PFSK-1 (cell line): Measurements from ENCODE around the gene PPP4R3A.

Experiments
- FOXP2 ChIP-seq: optimal IDR thresholded peaks from 2 replicates; pipeline ENCODE3; 2011; ENCODE audit warnings: borderline replicate concordance, control low read depth, inconsistent platforms; ENCODE audit not compliant: insufficient read depth; ENCODE audit errors: extremely low read length, extremely low read depth
- POLR2AphosphoS5 ChIP-seq: IDR thresholded peaks from 2 replicates; pipeline ENCODE4 v1.6.1; 2012; ENCODE audit warnings: low read depth, mild to moderate bottlenecking, control low read depth, low read length, moderate library complexity
- TAF1 ChIP-seq: IDR thresholded peaks from 2 replicates; pipeline ENCODE4 v1.6.1; 2012; ENCODE audit warnings: low read length, control low read depth, borderline replicate concordance; ENCODE audit not compliant: insufficient read depth
- TF ChIP-seq, protein P1 (sequence below), 2 experiments: IDR thresholded peaks; 2 replicates each; pipeline versions ENCODE4 v1.6.1 to v1.8.0; 2011 to 2012; ENCODE audit warnings: low read depth in 2 of 2, low read length in 2 of 2, control low read depth in 1 of 2, inconsistent platforms in 1 of 2, mild to moderate bottlenecking in 1 of 2, moderate library complexity in 1 of 2; ENCODE audit not compliant: insufficient read depth in 1 of 2

- TF ChIP-seq POLR2AphosphoS5 = no peak
- no peak for TF ChIP-seq TAF1
- TF ChIP-seq, protein P1, sequence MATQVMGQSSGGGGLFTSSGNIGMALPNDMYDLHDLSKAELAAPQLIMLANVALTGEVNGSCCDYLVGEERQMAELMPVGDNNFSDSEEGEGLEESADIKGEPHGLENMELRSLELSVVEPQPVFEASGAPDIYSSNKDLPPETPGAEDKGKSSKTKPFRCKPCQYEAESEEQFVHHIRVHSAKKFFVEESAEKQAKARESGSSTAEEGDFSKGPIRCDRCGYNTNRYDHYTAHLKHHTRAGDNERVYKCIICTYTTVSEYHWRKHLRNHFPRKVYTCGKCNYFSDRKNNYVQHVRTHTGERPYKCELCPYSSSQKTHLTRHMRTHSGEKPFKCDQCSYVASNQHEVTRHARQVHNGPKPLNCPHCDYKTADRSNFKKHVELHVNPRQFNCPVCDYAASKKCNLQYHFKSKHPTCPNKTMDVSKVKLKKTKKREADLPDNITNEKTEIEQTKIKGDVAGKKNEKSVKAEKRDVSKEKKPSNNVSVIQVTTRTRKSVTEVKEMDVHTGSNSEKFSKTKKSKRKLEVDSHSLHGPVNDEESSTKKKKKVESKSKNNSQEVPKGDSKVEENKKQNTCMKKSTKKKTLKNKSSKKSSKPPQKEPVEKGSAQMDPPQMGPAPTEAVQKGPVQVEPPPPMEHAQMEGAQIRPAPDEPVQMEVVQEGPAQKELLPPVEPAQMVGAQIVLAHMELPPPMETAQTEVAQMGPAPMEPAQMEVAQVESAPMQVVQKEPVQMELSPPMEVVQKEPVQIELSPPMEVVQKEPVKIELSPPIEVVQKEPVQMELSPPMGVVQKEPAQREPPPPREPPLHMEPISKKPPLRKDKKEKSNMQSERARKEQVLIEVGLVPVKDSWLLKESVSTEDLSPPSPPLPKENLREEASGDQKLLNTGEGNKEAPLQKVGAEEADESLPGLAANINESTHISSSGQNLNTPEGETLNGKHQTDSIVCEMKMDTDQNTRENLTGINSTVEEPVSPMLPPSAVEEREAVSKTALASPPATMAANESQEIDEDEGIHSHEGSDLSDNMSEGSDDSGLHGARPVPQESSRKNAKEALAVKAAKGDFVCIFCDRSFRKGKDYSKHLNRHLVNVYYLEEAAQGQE (IDR thresholded peaks at IDR 0.05; ENCODE audit: insufficient read depth in 1 of 2, low read depth in 2 of 2, low read length in 2 of 2) = no peak
- no peak for TF ChIP-seq FOXP2
Measured at GRCh38 chr14:91413547-91414474, 96.3 kb downstream of the PPP4R3A start.
